Stimulated activated naive CD8-positive, alpha-beta T cell treated with anti-CD3 and anti-CD28 coated beads, Interleukin-15, Interleukin-2, amounts not matched to agents 100 U/mL and 50 U/mL, for 24 hours (primary cell): ENCODE data around the gene CHERP.
"Not testable (repeated sequence)": the region's sequence is repeated elsewhere in the genome, so short reads cannot be mapped to it uniquely, and the experiment has no call there.

Source experiments
- ATAC-seq: fragments of 150-1000 bp; cut with Tn5 transposase; one replicate; pipeline ENCODE4 v1.10.0; 2021
- DNase-seq: peaks from one replicate; pipeline ENCODE4 v3.0.0; 2021

Gene CHERP

GRCh38 chr19:16520074-16520973, 21.9 kb downstream of the CHERP start:
- ATAC-seq (no peak), DNase-seq (no peak)

GRCh38 chr19:16519230-16519687, 23.0 kb downstream of the CHERP start:
- DNase-seq = no peak
- no peak for ATAC-seq

GRCh38 chr19:16518483-16519229, 23.6 kb downstream of the CHERP start:
- DNase-seq (no peak), ATAC-seq (no peak)

- DNase-seq (no peak), ATAC-seq (no peak)
Observed at GRCh38 chr19:16518061-16518460, 24.2 kb downstream of the CHERP start.

GRCh38 chr19:16516923-16517610, 25.2 kb downstream of the CHERP start:
- no peak for DNase-seq
- no peak for ATAC-seq

- no peak for DNase-seq
- no peak for ATAC-seq
Observed at GRCh38 chr19:16516381-16516780, 25.9 kb downstream of the CHERP start.

GRCh38 chr19:16514383-16515019, 27.7 kb downstream of the CHERP start:
- ATAC-seq = no peak
- DNase-seq = no peak

GRCh38 chr19:16512611-16513010, 29.6 kb downstream of the CHERP start:
- ATAC-seq, DNase-seq: not testable (repeated sequence)

GRCh38 chr19:16509141-16510061, 32.8 kb downstream of the CHERP start:
- no peak for ATAC-seq

GRCh38 chr19:16508546-16508945, 33.7 kb downstream of the CHERP start:
- DNase-seq = no peak
- no peak for ATAC-seq

More at GRCh38 chr19:16509141-16510061, 32.8 kb downstream of the CHERP start:
- no peak for DNase-seq

- no peak for DNase-seq
- ATAC-seq = no peak
Observed at GRCh38 chr19:16506961-16507360, 35.3 kb downstream of the CHERP start.

- not testable (repeated sequence) for DNase-seq, ATAC-seq
Observed at GRCh38 chr19:16506161-16506560, 36.1 kb downstream of the CHERP start.

- DNase-seq = no peak
- ATAC-seq = no peak
Observed at GRCh38 chr19:16504271-16504670, 38.0 kb downstream of the CHERP start.

- DNase-seq = no peak
- no peak for ATAC-seq
Observed at GRCh38 chr19:16497837-16498236, 44.4 kb downstream of the CHERP start.

- DNase-seq (no peak), ATAC-seq (no peak)
Observed at GRCh38 chr19:16497042-16497441, 45.2 kb downstream of the CHERP start.

- peak; percentile 8 for DNase-seq
- ATAC-seq = no peak
Observed at GRCh38 chr19:16496613-16496983, 45.6 kb downstream of the CHERP start.

- ATAC-seq = peak; percentile 100
- DNase-seq = peak; percentile 96
Observed at GRCh38 chr19:16495982-16496612, 46.1 kb downstream of the CHERP start, which contains the start of the genes C19orf44 and CALR3. Gene C19orf44 (plus strand): TSS chr19:16496394. CDS start chr19:16500793, 4,399 bp downstream. Gene CALR3 (minus strand): TSS chr19:16496167. CDS start chr19:16496129, 38 bp downstream.

- not testable (repeated sequence) for ATAC-seq, DNase-seq
Observed at GRCh38 chr19:16486476-16486875, 55.8 kb downstream of the CHERP start.

- ATAC-seq (no peak), DNase-seq (no peak)
Observed at GRCh38 chr19:16482745-16483144, 59.5 kb downstream of the CHERP start.

- no peak for ATAC-seq
Observed at GRCh38 chr19:16477311-16477710, 64.9 kb downstream of the CHERP start.

More at GRCh38 chr19:16477311-16477710, 64.9 kb downstream of the CHERP start:
- no peak for DNase-seq
